Stimulated activated CD4-positive, alpha-beta T cell treated with anti-CD3 and anti-CD28 coated beads, TNF-alpha, amount 100 ng/mL, for 1 hour (primary cell): Measurements from ENCODE around the gene NKAIN1.

Experiments used
- DNase-seq, 3 donors: peaks; one replicate each; pipeline ENCODE4 v3.0.0-alpha.2; 2020; ENCODE audit warnings: low read depth in 3 of 3, low spot score in 1 of 3

NKAIN1 gene

GRCh38 chr1:31234123-31234708 is 5.5 kb downstream of the NKAIN1 start:
- no peak for DNase-seq

GRCh38 chr1:31232689-31233088 is 7.0 kb downstream of the NKAIN1 start:
- DNase-seq: no peak

GRCh38 chr1:31231802-31232201 is 7.9 kb downstream of the NKAIN1 start:
- no peak for DNase-seq

- DNase-seq: no peak
These were observed 9.3 kb downstream of the NKAIN1 start for GRCh38 chr1:31230378-31230777.

- DNase-seq: no peak
These were observed 10.7 kb downstream of the NKAIN1 start for GRCh38 chr1:31228986-31229385.

GRCh38 chr1:31227891-31228568 is 11.7 kb downstream of the NKAIN1 start:
- no peak for DNase-seq

- DNase-seq: no peak
These were observed 15.6 kb downstream of the NKAIN1 start for GRCh38 chr1:31224068-31224467.

- no peak for DNase-seq
These were observed 17.5 kb downstream of the NKAIN1 start for GRCh38 chr1:31222176-31222575.

GRCh38 chr1:31221072-31221471 is 18.6 kb downstream of the NKAIN1 start:
- DNase-seq: no peak

GRCh38 chr1:31219489-31219888 is 20.2 kb downstream of the NKAIN1 start:
- DNase-seq: no peak

- DNase-seq: no peak
These were observed 21.0 kb downstream of the NKAIN1 start for GRCh38 chr1:31218705-31219104.

- DNase-seq: no peak
These were observed 23.7 kb downstream of the NKAIN1 start for GRCh38 chr1:31216016-31216415.

- no peak for DNase-seq
These were observed 24.6 kb downstream of the NKAIN1 start for GRCh38 chr1:31215065-31215570.

GRCh38 chr1:31214316-31215064 is 25.2 kb downstream of the NKAIN1 start:
- no peak for DNase-seq

- no peak for DNase-seq
These were observed 31.2 kb downstream of the NKAIN1 start for GRCh38 chr1:31208361-31208945.

GRCh38 chr1:31207569-31207968 is 32.1 kb downstream of the NKAIN1 start:
- no peak for DNase-seq

- DNase-seq: no peak
These were observed 32.6 kb downstream of the NKAIN1 start for GRCh38 chr1:31207046-31207445.

GRCh38 chr1:31203215-31203614 is 36.5 kb downstream of the NKAIN1 start:
- DNase-seq: no peak

GRCh38 chr1:31201931-31202360 is 37.7 kb downstream of the NKAIN1 start:
- no peak for DNase-seq

GRCh38 chr1:31199949-31200348 is 39.7 kb downstream of the NKAIN1 start:
- no peak for DNase-seq

GRCh38 chr1:31199236-31199790 is 40.4 kb downstream of the NKAIN1 start:
- DNase-seq: no peak
